Lung (tissue), 12 donors: ENCODE data around the gene TBCEL. TPM values are rescaled to one million over a fixed set of nuclear protein-coding genes. Genes with fewer than 3 reads are reported as not detected.

Experiments used
- ATAC-seq: fragments of 200-7000 bp; cut with Tn5 transposase; one replicate; pipeline ENCODE4 v1.9.1; 2020; ENCODE audit warnings: moderate number of reproducible peaks; ENCODE audit not compliant: insufficient read depth, low FRiP score
- DNase-seq, 3 donors: peaks; one replicate each; pipeline ENCODE4 v3.0.0-alpha.2; 2013 to 2017
- H3K27ac ChIP-seq, 2 donors: one replicate each; pipeline ENCODE4 v1.5.1; 2013; ENCODE audit warnings: mild to moderate bottlenecking in 2 of 2, moderate library complexity in 2 of 2, control low read depth in 1 of 2, inconsistent platforms in 1 of 2, low read depth in 1 of 2, low read length in 1 of 2
- H3K27me3 ChIP-seq, 3 donors: one replicate each; pipeline ENCODE4 v1.5.1; 2013; ENCODE audit warnings: low read length in 2 of 3; ENCODE audit not compliant: control insufficient read depth in 3 of 3, insufficient read depth in 3 of 3
- H3K36me3 ChIP-seq, 4 donors: one replicate each; pipeline ENCODE4 v1.5.1; 2013; ENCODE audit warnings: low read length in 4 of 4, mild to moderate bottlenecking in 1 of 4, moderate library complexity in 1 of 4; ENCODE audit not compliant: control insufficient read depth in 4 of 4, insufficient read depth in 4 of 4
- H3K4me1 ChIP-seq, 5 donors: one replicate each; pipeline ENCODE4 v1.5.1; 2013; ENCODE audit warnings: low read length in 5 of 5, mild to moderate bottlenecking in 2 of 5, moderate library complexity in 1 of 5; ENCODE audit not compliant: control insufficient read depth in 5 of 5, insufficient read depth in 5 of 5
- H3K4me3 ChIP-seq: one replicate; pipeline ENCODE4 v1.5.1; 2013; ENCODE audit warnings: mild to moderate bottlenecking, control low read depth, moderate library complexity
- H3K9ac ChIP-seq, 2 donors: one replicate each; pipeline ENCODE4 v1.5.1; 2013; ENCODE audit warnings: low read length in 2 of 2, control low read depth in 1 of 2; ENCODE audit not compliant: insufficient read depth in 1 of 2
- H3K9me3 ChIP-seq, 4 donors: one replicate each; pipeline ENCODE4 v1.5.1; 2013; ENCODE audit warnings: low read length in 3 of 4, mild to moderate bottlenecking in 1 of 4, moderate library complexity in 1 of 4; ENCODE audit not compliant: control insufficient read depth in 4 of 4, insufficient read depth in 3 of 4
- WGBS, 2 donors: extraction: QIAGEN DNeasy Blood & Tissue Kit; methylation state at CpG; one replicate each; pipeline ENCODE4 v1.1.7; 2013; 5-methylcytosine and 5-hydroxymethylcytosine counted together
- polyA plus RNA-seq, 2 donors: library from polyadenylated mRNA; stranded (reverse); fragments of 200-250 nt; gene quantifications; one replicate each; pipeline ENCODE4 v1.2.1, GENCODE V29; 2013
- total RNA-seq, 2 donors: library from RNA; depleted of rRNA in 1 of 2; stranded (reverse); fragments of >200 nt in 1 of 2; gene quantifications; one replicate each; pipeline ENCODE4 v1.2.1, GENCODE V29; 2014 to 2021
- TF ChIP-seq, protein P1 (sequence below): IDR thresholded peaks from 2 replicates; pipeline ENCODE4 v1.5.1; 2012; ENCODE audit warnings: mild to moderate bottlenecking; ENCODE audit errors: control extremely low read depth, extremely low read depth
- donor health status: control.
- donor health status: control.
- donor health status: Bipolar disorder and iron deficiency.
- donor health status: healthy.
- donor health status: DM: yes; HTN: yes; CAD: no.

Gene TBCEL
- total and polyA plus RNA-seq, 4 donors: 5.0 to 73.2 (median 17.5) TPM

DNA sequence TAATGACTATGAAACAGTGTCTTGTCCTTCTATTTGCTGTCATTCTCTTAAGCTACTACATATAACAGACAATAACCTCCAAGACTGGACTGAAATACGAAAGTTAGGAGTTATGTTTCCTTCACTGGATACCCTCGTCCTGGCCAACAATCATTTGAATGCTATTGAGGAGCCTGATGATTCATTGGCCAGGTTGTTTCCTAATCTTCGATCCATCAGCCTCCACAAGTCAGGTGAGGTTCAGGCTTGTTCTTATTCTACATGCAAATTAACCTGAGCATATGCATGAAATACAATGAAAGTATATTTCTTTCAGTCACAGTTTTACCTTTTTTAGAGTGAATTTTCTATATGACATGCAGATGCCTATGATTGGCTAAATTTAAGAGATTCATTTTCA, 31.2 kb downstream of the TBCEL start:
- H3K36me3 ChIP-seq: peaks cover 0 to 42% (median 18%) of the 10 kb centered on the region in 4 donors
- no peak for ATAC-seq

DNA sequence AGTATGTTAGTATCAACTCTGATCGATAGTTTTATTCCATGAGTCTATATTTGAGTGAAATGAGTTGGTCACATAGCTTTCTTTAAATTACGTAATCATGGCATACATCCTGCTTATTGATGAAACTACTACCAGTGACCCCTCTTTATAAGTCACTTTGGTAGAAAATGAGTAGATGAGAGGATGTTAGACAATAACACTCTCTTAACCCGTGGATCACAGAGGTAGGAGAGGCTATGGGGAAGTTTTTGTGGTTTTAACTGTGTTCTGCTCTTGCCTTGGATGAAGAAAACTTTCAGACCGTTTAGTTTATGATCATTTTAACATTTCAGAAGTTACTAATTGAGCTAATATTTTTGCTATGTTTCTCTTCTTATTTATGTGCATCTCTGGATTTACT, 34.0 kb downstream of the TBCEL start:
- DNase-seq (no peak), ATAC-seq (no peak)
- Histone ChIP-seq H3K27ac (no peak overlapping the region), H3K4me1 (no peaks in the 10 kb centered on the region), H3K9ac (no peak overlapping the region), H3K4me3 (no peak overlapping the region), H3K9me3 (no peaks in the 10 kb centered on the region), H3K27me3 (no peaks in the 10 kb centered on the region), H3K36me3 (peaks cover 0 to 50% (median 27%) of the 10 kb centered on the region in 4 donors)
- TF ChIP-seq, protein P1, sequence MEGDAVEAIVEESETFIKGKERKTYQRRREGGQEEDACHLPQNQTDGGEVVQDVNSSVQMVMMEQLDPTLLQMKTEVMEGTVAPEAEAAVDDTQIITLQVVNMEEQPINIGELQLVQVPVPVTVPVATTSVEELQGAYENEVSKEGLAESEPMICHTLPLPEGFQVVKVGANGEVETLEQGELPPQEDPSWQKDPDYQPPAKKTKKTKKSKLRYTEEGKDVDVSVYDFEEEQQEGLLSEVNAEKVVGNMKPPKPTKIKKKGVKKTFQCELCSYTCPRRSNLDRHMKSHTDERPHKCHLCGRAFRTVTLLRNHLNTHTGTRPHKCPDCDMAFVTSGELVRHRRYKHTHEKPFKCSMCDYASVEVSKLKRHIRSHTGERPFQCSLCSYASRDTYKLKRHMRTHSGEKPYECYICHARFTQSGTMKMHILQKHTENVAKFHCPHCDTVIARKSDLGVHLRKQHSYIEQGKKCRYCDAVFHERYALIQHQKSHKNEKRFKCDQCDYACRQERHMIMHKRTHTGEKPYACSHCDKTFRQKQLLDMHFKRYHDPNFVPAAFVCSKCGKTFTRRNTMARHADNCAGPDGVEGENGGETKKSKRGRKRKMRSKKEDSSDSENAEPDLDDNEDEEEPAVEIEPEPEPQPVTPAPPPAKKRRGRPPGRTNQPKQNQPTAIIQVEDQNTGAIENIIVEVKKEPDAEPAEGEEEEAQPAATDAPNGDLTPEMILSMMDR: no peak
- 74 to 78% methylated on average over 4 of the region's 4 CpGs for WGBS, 2 donors

More for the DNA sequence above, 31.2 kb downstream of the TBCEL start:
- no peak overlapping the region for H3K4me3 ChIP-seq
- H3K9ac ChIP-seq: no peak overlapping the region
- H3K27me3 ChIP-seq: no peaks in the 10 kb centered on the region
- H3K27ac ChIP-seq: no peak overlapping the region
- TF ChIP-seq, protein P1: no peak
- no peaks in the 10 kb centered on the region for H3K9me3 ChIP-seq
- 91 to 96% methylated on average over 3 of the region's 3 CpGs for WGBS, 2 donors
- DNase-seq: no peak
- H3K4me1 ChIP-seq: no peaks in the 10 kb centered on the region

DNA sequence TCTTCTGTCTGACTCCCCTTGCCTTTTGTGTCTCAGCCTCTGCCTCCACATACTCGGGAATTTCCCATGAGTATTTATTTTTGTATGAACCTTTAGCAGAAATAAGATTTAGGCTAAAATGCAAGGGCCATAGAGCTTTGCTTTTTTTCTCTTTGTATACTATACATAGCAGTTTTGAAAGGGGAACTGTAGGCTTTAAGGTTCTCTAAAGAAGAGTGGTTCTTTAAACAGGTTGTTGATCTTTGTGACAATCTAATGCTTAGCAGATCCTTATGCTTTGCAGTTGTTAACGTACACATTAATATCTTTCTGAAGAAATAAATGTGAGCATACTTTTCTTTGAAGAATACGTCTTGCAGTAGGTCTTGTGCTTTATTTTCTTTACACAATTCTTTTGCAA, 35.0 kb downstream of the TBCEL start:
- no peak for ATAC-seq
- H3K36me3 ChIP-seq: peaks cover 0 to 45% (median 23%) of the 10 kb centered on the region in 4 donors
- 93 to 94% methylated on average over 3 of the region's 3 CpGs for WGBS, 2 donors

More for the DNA sequence above, 35.0 kb downstream of the TBCEL start:
- Histone ChIP-seq H3K9me3 (no peaks in the 10 kb centered on the region), H3K9ac (no peak overlapping the region), H3K27me3 (no peaks in the 10 kb centered on the region), H3K4me3 (no peak overlapping the region), H3K4me1 (no peaks in the 10 kb centered on the region), H3K27ac (no peak overlapping the region)
- TF ChIP-seq, protein P1: no peak
- DNase-seq: no peak
